Loucy (cell line): Measurements from ENCODE around the gene UTF1.

ENCODE experiments used
- H2AFZ ChIP-seq: fragments of 200-600 bp; sonication (generic); 2 replicates; pipeline ENCODE4 v1.6.0; 2016; ENCODE audit warnings: antibody characterized with exemption, mild to moderate bottlenecking, low read length, moderate library complexity
- H3F3A ChIP-seq: fragments of 200-600 bp; 2 replicates; pipeline ENCODE4 v1.6.0; 2016; ENCODE audit warnings: antibody characterized with exemption, low read depth, mild to moderate bottlenecking
- H3K27me3 ChIP-seq: fragments of 200-600 bp; sonication (generic); 2 replicates; pipeline ENCODE4 v1.6.1; 2014; ENCODE audit warnings: low read length, mild to moderate bottlenecking; ENCODE audit not compliant: insufficient read depth, poor library complexity, severe bottlenecking
- H3K36me3 ChIP-seq: fragments of 200-600 bp; sonication (generic); 2 replicates; pipeline ENCODE4 v1.6.1; 2016; ENCODE audit warnings: low read length; ENCODE audit not compliant: insufficient read depth
- H3K4me1 ChIP-seq: fragments of 200-600 bp; sonication (generic); 2 replicates; pipeline ENCODE4 v1.5.1; 2014; ENCODE audit warnings: low read length, mild to moderate bottlenecking; ENCODE audit not compliant: insufficient read depth, poor library complexity, severe bottlenecking
- H3K4me2 ChIP-seq: fragments of 200-600 bp; sonication (generic); 2 replicates; pipeline ENCODE4 v1.6.0; 2014; ENCODE audit warnings: antibody characterized with exemption, low read length, low read depth, mild to moderate bottlenecking; ENCODE audit not compliant: poor library complexity, severe bottlenecking
- H3K4me3 ChIP-seq: fragments of 200-600 bp; sonication (generic); 2 replicates; pipeline ENCODE4 v1.5.1; 2014; ENCODE audit warnings: low read length, mild to moderate bottlenecking, mixed read lengths; ENCODE audit not compliant: poor library complexity, severe bottlenecking
- H3K79me2 ChIP-seq: fragments of 200-600 bp; sonication (generic); 2 replicates; pipeline ENCODE4 v1.6.1; 2014; ENCODE audit warnings: low read length; ENCODE audit not compliant: insufficient read depth
- H3K9ac ChIP-seq: fragments of 200-600 bp; sonication (generic); 2 replicates; pipeline ENCODE4 v1.6.0; 2014; ENCODE audit warnings: mild to moderate bottlenecking, low read depth, low read length, moderate library complexity; ENCODE audit not compliant: poor library complexity, severe bottlenecking
- H3K9me2 ChIP-seq: fragments of 200-600 bp; sonication (generic); replicated peaks from 2 replicates; pipeline ENCODE4 v1.6.1; 2016; ENCODE audit warnings: low read depth, low read length, mixed read lengths
- H3K9me3 ChIP-seq: fragments of 200-600 bp; sonication (generic); 2 replicates; pipeline ENCODE4 v1.6.1; 2014; ENCODE audit warnings: mild to moderate bottlenecking, antibody characterized with exemption, low read length, low read depth; ENCODE audit not compliant: insufficient read depth
- H4K20me1 ChIP-seq: fragments of 200-600 bp; sonication (generic); 2 replicates; pipeline ENCODE4 v1.6.0; 2014; ENCODE audit warnings: antibody characterized with exemption, low read length, mild to moderate bottlenecking; ENCODE audit not compliant: insufficient read depth, poor library complexity, severe bottlenecking
- CTCF ChIP-seq: fragments of 200-600 bp; sonication (generic); conservative IDR thresholded peaks from 2 replicates; pipeline ENCODE4 v1.5.1; 2014; ENCODE audit warnings: mild to moderate bottlenecking, antibody characterized with exemption, low read length
- EZH2phosphoT487 ChIP-seq: fragments of 200-600 bp; IDR thresholded peaks from 2 replicates; pipeline ENCODE4 v1.6.1; 2018; ENCODE audit warnings: antibody characterized with exemption, mild to moderate bottlenecking, moderate library complexity, borderline replicate concordance

Gene UTF1

DNA sequence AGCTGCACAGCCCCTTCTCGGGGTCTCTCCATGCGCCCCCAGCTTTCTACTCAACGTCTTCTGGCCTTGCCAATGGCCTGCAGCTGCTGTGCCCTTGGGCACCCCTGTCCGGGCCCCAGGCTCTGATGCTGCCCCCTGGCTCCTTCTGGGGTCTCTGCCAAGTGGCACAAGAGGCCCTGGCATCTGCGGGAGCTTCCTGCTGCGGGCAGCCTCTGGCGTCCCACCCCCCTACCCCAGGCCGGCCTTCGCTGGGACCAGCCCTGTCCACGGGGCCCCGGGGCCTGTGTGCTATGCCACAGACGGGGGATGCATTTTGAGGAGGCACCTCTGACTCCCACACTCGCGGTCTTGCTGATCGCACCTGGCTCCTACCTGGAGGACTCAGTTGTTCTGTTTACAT lies 10.0 kb downstream of the UTF1 start:
- Histone ChIP-seq H3K4me1 (no peaks in the 10 kb centered on the region), H3K36me3 (no peaks in the 10 kb centered on the region), H3K79me2 (no peaks in the 10 kb centered on the region), H3K4me3 (no peak overlapping the region), H4K20me1 (no peaks in the 10 kb centered on the region), H3F3A (no peaks in the 10 kb centered on the region), H3K27me3 (no peaks in the 10 kb centered on the region), H3K9me3 (no peaks in the 10 kb centered on the region; the same call in 1 of the 2 replicates), H3K4me2 (no peak overlapping the region), H3K9me2 (no peaks in the 10 kb centered on the region), H2AFZ (no peak overlapping the region), H3K9ac (no peak overlapping the region)
- TF ChIP-seq EZH2phosphoT487 (no peak), CTCF (no peak)

- Histone ChIP-seq H3K9me3 (no peaks in the 10 kb centered on the region; the same call in 1 of the 2 replicates), H4K20me1 (no peaks in the 10 kb centered on the region), H3K9me2 (no peaks in the 10 kb centered on the region), H3K4me1 (no peaks in the 10 kb centered on the region), H2AFZ (no peak overlapping the region), H3K9ac (no peak overlapping the region), H3K4me3 (no peak overlapping the region), H3K36me3 (no peaks in the 10 kb centered on the region), H3F3A (no peaks in the 10 kb centered on the region), H3K79me2 (no peaks in the 10 kb centered on the region), H3K4me2 (no peak overlapping the region), H3K27me3 (no peaks in the 10 kb centered on the region)
- no peak for TF ChIP-seq EZH2phosphoT487
- TF ChIP-seq CTCF, result no peak
These were observed 11.6 kb downstream of the UTF1 start for GRCh38 chr10:133241501-133242205.

DNA sequence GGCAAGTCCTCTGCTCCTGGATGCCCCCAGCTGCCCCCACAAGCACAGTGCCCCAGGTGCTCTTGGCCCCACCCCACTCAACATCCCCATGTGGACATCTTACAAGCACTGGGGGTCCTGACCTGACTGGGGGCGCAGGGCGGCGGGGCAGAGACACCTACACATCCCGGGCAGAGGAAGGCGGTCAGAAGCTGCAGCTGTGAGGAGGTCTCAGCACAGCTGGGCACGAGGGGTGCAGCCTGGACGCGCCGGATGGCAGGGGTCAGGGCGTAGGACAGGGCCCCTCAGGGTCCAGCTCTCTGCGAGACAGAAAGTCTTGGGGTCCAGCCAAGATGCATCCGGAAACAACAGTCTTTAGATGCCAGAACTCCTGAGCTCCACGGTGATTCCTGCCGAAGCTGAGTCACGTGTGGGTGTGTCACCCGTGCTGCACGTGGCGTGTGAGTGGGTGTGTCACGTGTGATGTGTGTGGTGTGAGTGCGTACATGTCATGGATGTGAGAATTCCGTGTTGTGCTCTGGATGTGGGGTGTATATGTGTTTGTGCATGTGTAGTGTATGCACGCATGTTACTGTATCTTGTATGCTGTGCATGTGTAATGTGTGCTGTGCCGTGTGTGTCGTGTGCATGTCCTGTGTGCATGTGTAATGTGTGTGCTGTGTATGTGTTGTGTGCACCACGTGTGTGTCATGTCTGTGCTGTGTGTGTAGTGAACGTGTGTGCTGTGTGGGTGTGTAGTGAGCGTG lies 12.8 kb downstream of the UTF1 start:
- Histone ChIP-seq H3K9me3 (no peaks in the 10 kb centered on the region; the same call in 1 of the 2 replicates), H2AFZ (no peak overlapping the region), H3K9ac (no peak overlapping the region), H3K79me2 (no peaks in the 10 kb centered on the region), H3F3A (no peaks in the 10 kb centered on the region), H3K4me3 (no peak overlapping the region), H3K4me1 (peaks cover 4% of the 10 kb centered on the region), H4K20me1 (no peaks in the 10 kb centered on the region), H3K9me2 (no peaks in the 10 kb centered on the region), H3K36me3 (no peaks in the 10 kb centered on the region), H3K27me3 (no peaks in the 10 kb centered on the region), H3K4me2 (no peak overlapping the region)
- no peak for TF ChIP-seq EZH2phosphoT487
- no peak for TF ChIP-seq CTCF
